GM21390 (cell line): ENCODE measurements around the gene INPP5B.
"Not testable (repeated sequence)": the region's sequence is repeated elsewhere in the genome, so short reads cannot be mapped to it uniquely, and the experiment has no call there.

Experiments used
- ATAC-seq: cut with Tn5 transposase; IDR thresholded peaks from one replicate; pipeline ENCODE4 v1.9.1; 2021; ENCODE audit not compliant: unreplicated experiment

Gene INPP5B

DNA sequence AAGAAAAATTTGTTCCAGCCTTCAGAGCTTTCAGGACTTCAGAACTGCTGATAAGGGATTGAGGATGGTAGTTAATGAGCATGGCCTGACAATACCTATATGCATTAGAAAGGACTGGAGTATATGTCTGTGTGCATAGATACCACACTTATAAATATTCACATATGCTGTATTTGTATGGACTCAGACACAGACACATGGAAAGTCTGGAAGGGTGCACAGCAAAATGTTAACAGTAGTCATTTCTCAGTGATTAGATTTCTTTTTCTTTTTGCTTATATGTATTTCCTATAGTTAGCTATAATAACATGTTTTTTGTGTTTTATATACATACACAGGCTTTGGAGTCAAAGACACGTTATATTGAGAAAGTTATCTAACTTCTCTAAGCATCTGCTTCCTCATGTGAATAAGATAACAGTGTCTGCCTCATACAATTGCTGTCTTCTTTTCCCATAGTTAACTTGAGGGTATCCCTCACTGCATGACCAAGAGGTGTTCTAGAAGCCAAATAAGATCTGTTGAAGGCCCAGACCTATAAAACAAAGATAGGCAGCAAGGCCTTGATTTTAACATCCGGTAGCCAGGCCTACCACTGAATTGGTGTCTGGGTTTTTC is 31.3 kb downstream of the INPP5B start:
- no peak for ATAC-seq

DNA sequence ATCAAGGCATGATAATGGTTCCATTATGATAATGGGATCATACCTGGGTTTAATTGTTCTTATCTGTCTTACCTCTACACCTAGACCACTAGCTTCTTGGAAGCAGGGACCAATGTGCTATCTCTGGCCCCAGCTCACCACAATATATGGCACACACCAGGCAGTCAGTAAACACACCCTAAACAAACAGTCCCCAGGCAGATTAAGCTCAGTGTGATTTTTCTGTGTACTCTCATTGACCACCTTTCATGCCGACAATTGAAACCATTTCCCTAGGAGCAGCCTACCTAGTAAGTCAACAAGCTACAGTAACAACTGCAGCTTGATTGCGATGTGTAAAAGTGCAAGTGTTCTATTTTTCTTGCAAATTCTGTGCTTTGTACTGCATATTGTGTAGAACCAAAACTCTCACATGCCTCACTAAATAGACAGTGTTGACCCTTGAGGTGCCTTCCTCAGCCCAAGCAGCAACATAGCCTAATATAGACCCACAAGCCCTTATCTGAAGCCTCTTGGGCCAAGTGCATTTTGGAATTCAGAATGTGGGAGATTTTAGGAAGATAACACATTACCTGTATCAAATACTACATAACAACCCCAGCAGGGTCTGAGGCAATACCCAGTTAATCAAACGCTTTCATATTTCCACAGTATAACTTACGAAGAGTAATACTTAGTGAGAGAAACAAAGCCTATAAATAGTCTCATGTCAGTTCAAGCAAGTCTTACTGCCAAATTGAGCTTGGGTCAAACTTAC is 32.0 kb downstream of the INPP5B start:
- no peak for ATAC-seq

DNA sequence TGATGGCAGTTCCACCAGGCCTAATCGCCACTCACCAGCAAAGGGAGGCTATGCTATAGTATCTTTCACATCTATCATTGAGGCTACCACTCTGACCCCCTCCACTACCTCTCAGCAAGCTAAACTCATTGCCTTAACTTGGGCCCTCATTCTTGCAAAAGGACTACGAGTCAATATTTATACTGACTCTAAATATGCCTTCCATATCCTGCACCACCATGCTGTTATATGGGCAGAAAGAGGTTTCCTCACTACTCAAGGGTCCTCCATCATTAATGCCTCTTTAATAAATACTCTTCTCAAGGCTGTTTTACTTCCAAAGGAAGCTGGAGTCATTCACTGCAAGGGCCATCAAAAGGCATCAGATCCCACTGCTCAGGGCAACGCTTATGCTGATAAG is 35.4 kb downstream of the INPP5B start:
- not testable (repeated sequence) for ATAC-seq

DNA sequence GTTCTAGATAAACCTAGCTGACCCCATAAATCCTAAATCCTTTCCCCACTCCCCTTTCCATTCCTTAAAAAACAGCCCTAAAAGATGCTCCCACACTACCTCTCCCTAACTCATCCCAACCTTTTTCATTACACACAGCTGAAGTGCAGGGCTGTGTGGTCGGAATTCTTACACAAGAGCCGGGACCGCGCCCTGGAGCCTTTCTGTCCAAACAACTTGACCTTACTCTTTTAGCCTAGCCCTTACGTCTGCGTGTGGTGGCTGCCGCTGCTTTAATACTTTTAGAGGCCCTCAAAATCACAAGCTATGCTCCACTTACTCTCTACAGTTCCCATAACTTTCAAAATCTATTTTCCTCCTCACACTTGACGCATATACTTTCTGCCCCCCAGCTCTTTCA is 36.0 kb downstream of the INPP5B start:
- not testable (repeated sequence) for ATAC-seq

DNA sequence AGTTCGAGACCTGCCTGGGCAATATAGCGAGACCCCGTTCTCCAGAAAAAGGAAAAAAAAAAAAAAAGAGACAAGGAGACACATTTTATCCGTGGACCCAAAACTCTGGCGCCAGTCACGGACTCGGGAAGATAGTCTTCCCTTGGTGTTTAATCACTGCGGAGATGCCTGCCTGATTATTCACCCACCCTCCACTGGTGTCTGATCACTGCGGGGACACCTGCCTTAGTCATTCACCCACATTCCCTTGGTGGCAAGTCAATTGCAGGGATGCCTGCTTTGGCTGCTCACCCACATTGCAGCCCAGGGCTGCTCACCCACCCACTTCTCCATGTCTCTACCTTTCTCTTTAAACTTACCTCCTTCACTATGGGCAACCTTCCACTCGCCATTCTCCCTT is 38.3 kb downstream of the INPP5B start:
- ATAC-seq, result not testable (repeated sequence)

DNA sequence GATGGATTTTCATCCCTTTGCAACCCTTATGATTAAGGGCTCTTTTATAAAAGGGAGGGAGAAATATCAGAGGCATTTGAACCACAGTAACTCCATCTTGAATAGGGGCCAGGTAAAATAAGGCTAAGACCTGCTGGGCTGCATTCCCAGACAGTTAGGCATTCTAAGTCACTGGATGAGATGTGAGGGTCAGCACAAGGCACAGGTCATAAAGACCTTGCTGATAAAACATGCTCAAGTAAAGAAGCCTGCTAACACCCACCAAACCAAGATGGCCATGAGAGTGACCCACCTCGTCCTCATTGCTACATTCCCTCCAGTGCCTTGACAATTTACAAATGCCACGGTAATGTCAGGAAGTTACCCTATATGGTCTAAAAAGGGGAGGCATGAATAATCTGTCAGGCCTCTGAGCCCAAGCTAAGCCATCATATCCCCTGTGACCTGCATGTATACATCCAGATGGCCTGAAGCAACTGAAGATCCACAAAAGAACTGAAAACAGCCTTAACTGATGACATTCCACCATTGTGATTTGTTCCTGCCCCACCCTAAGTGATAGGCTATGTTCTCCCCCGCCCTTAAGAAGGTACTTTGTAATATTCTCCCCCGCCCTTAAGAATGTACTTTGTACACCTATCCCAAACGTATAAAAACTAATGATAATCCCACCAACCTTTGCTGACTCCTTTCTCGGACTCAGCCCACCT is 39.3 kb downstream of the INPP5B start:
- not testable (repeated sequence) for ATAC-seq

DNA sequence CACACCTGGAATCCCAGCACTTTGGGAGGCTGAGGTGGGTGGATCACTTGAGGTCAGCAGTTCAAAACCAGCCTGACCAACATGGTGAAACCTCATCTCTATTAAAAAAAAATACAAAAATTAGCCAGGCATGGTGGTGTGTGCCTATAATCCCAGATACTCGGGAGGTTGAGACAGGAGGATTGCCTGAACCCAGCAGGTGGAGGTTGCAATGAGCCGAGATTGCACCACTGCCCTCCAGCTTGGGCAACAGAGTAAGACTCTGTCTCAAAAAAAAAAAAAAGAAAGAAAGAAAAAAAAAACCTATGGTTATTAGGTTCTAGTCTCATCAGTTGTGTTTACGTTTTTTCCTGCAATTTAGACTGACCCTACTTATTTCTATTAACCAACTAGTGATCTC is 40.3 kb downstream of the INPP5B start:
- not testable (repeated sequence) for ATAC-seq

DNA sequence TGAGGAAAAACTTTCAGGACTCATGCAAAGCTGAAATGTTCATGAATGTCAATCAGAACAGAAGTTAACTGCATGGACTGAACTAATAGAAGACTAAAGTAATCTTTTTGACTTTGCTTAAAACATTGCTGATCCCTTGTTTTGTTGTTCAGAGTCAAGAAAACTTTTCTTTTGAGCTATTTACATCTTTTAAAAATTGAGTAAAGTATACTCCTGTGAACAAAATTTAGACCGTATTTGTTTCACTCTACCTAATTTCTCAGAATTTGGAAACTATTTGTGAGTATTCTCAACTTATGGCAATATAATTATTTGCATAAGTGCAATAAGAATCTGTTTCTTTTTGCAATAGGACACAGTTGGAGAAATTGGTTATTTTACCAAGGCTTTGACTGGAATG is 41.1 kb downstream of the INPP5B start:
- no peak for ATAC-seq

DNA sequence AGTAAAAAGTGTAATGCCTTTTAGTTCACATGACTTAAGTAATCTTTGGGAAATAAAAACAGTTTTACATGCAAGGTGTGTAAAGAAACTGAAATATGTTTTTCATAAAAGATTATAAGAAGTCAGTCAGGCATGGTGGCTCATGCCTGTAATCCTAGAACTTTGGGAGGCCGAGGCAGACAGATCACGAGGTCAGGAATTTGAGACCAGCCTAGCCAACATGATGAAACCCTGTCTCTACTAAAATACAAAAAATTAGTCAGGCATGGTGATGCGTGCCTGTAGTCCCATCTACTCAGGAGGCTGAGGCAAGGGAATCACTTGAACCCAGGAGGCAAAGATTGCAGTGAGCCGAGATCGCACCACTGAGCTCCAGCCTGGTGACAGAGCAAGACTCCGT is 42.9 kb downstream of the INPP5B start:
- ATAC-seq, result not testable (repeated sequence)

DNA sequence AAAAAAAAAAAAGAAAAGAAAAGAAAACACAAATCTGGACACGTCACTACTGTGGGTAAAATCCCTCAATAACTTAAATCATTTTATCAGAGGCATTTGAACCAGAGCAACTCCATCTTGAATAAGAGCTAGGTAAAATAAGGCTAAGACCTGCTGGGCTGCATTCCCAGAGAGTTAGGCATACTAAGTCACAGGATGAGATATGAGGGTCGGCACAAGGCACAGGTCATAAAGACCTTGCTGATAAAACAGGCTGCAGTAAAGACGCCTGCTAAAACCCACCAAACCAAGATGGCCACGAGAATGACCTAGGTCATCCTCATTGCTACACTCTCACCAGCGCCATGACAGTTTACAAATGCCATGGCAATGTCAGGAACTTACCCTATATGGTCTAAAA is 43.9 kb downstream of the INPP5B start:
- ATAC-seq, result no peak

DNA sequence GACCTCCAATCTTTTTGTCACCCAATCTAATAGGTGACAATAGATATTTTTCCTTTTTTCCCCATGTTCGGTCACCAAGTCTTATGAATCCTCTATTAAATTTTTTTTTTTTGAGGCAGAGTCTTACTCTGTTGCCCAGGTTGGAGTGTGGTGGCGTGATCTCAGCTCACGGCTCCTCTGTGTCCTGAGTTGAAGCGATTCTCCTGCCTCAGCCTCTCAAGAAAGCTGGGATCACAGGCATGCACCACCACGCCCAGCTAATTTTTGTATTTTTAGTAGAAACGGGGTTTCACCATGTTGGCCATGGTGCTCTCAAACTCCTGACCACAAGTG is 45.0 kb downstream of the INPP5B start:
- ATAC-seq, result no peak

DNA sequence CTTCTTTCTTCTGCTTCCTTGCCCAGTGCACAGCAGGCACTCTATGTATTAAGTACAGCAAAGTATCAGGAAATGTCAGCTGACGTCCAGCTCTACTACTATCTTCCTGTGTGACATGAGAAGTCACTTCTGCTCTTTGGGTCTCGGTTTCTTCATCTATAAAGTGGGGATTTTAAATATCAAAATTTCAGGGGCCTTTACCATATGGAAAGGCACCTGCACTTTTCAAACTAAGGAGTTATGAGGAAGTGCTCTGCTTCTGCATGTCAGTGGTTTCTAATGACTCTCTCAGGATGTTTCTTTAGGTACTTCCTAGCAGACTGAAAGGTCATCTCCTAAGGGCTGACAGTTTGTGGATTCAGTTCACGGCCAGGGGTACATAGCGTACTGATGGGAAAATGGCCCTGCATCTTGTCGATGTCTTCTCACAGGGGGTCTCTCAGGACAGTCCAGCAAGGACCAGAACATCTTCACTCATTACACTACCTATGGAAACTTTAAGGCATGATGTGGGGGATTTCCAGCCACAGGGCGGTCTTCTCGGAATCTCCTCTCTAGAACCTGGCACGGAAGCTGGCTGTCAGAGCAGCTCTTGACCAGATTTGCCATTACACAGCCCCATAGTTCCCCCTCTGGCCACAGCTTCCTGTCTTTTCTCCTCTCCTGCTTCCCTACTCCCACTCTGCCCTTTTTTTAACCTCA is 45.5 kb downstream of the INPP5B start:
- ATAC-seq, result peak; percentile 63

DNA sequence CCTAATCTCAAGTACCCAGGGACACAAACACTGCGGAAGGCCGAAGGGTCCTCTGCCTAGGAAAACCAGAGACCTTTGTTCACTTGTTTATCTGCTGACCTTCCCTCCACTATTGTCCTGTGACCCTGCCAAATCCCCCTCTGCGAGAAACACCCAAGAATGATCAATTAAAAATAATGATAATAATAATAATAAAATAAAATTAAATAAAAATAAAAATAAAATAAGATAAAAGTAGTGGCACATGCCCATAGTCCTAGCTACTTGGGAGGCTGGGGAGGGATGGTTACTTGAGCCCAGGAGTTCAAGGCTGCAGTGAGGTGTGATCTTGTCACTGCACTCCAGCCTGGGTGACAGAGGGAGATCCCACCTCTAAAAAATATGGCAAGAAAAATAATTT is 49.3 kb downstream of the INPP5B start:
- ATAC-seq, result not testable (repeated sequence)

DNA sequence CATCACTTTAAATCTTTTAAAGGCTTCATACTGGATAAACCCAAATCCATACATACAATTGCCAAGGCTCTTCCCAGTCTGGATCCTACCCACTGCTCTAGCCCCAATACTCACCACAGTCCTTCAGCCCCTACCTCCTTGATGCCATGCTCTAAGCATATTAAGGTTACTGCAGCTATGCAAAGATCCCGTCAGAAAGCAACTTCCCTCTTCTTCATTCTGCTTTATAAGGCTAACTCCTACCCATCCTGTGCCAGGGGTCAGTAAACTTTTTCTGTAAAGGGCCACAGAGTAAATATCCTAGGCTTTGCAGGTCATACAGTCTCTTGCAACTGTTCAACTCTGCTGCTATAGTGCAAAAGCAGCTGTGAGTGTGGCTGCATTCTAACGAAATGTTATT is 53.2 kb downstream of the INPP5B start:
- ATAC-seq, result no peak

DNA sequence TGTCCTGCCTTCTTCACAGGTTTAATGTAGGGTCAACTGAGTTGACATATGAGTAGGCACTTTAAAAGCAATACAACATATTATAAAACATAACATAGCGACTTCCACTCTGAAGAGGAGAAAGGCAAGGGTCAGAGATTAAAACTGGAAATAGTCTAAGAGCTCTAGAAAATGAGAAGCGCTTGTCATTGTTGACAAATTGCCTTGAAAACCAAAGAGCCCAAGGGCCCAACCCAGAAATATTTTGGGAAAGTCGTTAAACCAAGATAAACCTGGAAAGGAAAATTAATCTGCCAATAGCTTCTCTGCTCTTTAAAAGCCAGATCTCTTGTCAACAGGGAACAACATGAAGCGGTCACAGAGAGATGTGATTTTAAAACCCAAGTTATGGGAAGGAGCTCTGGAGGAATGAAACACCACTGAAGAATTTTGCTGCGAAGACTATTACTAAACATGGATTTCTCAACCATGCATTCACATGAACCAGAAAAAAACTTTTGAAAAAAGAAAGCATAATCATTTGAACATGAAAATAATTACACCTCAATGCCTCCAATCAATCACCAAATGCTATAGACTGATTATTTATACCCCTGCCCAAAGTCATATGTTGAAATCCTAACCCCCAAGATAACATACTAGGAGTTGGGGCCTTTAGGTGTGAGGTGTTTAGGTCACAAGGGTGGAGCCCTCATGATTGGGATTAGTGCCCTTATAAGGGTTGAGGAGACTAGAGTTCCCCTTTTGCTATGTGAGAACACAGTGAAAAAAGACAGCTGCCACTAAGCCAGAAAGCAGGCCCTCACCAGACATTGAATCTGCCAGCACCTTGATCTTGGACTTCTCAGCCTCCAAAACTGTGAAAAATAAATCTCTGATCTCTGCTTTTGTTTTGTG is 54.5 kb downstream of the INPP5B start:
- ATAC-seq, result no peak

DNA sequence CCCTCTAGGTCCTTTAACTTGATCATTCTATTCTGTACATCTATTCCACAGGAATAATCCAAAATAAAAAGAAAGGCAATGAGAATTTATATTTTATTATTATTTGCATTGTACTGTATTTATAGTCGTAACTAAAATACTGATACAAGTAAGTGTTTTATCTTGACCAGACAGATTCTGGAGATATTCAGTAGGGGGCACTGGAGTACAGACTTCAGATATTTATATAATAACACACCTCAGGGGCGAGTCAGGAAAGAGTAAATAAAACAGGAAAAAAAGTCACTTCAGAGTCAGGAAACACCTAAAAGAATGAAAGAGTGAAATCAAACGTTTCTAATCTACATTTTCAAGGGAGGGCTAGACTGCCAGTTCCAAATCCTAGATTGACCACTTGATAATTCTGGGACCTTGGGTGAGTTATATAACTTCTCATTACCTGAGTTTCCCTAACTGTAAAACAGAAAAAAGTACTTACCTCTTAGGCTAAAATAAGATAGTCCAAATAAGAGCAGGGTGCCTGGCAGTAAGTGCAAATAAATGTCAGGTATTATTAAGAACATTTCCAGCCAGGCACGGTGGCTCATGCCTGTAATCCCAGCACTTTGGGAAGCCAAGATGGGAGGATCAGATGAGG is 56.4 kb downstream of the INPP5B start:
- ATAC-seq, result no peak

DNA sequence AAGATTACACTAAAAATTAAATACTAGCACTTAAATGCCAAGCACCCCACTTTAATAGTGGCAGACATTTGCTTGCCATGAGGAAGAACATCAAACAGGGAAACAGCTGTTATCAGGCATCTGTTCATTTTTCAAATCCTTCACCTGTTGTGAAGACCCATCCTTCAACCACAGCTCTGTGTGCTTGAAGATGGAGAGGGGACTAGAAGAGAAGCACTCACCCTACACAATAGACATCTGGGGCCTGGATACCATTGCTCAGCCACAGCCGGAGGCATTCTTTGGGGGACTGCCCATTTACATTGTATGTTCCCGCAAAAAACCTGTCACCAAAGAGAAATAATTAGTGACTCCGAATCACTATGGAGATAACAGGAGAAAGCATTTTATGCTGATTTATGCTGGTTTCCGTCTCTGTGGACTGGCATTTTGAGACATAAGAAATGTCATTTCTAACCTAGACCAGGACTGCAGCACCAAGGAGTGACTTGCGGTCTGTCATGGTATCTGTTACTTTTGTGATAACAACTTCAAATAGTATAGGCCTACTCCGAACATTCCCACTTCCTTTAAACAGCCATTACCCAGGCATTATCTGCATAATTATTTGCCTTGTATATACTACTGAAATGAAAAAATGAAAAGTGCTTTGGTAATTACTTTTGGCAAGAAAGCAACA is 58.7 kb downstream of the INPP5B start:
- ATAC-seq, result no peak

DNA sequence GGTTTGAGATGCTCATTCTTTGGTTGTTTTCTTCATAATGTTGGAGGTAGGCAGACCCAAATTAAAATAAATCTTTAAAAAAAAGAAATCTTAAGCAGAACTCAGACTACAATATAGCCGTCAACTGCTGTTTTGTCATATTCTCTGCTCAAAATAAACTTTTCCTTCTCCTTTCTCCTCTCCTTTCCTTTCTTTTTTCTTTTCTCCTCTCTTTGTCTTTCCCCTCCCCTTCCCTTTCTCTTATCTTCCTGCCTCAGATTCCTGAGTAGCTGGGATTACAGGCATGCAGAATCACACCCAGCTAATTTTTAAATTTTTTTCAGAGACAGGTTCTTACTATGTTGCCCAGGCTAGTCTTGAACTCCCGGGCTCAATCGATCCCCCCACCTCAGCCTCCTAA is 62.7 kb downstream of the INPP5B start:
- no peak for ATAC-seq

DNA sequence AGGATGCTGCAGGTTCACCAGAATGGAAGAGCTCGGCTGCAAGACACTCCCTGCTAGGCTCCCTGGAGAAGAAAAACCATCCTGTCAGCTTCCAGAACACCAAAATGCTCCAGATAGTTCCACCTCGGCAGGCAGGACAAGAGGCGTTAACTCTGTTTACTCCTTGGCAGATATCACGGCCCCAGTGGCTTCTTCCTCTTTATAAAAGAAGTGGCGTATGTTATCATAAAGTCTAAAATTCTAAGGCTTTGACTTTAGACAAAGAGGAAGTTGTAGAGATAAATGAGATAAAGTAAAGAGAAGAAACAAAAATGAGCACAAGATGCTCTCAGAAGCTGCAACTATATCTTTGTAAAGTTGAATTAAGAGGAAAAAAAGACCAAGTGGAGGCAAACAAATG is 63.2 kb downstream of the INPP5B start:
- no peak for ATAC-seq

DNA sequence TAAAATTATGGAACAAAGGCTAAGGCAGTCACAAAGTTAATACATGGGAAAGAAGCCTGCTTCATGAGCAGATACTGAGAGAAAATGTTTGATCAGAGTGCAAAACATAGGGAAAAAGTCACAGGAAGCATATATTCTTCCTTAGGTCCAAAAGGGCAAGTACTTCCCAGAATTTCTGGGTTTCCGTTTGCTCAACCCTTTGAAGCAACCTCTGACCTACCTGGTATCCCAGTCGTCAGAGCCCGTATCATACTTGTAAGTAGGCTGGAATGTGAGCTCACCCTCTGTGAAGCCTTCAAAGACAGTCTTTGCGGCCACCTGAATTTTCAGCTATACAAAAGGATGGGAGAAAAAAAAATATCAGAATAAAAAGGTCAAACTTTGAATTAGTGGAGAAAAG is 67.0 kb downstream of the INPP5B start:
- no peak for ATAC-seq
